Suprapubic skin (tissue), 4 donors: ENCODE data around the gene WNT7A. TPM values are rescaled to one million over a fixed set of nuclear protein-coding genes. Genes with fewer than 3 reads are reported as not detected.

Experiments used
- DNase-seq, 2 donors: peaks; one replicate each; pipeline ENCODE4 v3.0.0-alpha.2; 2019; ENCODE audit warnings: low spot score in 2 of 2
- H3K27ac ChIP-seq: fragments of 200-600 bp; sonication (generic); one replicate; pipeline ENCODE4 v1.5.1; 2019
- H3K27me3 ChIP-seq: fragments of 200-600 bp; sonication (generic); one replicate; pipeline ENCODE4 v1.5.1; 2019
- H3K36me3 ChIP-seq: fragments of 200-600 bp; sonication (generic); one replicate; pipeline ENCODE4 v1.5.1; 2019
- H3K4me1 ChIP-seq: fragments of 200-600 bp; sonication (generic); one replicate; pipeline ENCODE4 v1.5.1; 2019
- H3K4me3 ChIP-seq: fragments of 200-600 bp; sonication (generic); one replicate; pipeline ENCODE4 v1.5.1; 2019; ENCODE audit warnings: mild to moderate bottlenecking
- H3K9me3 ChIP-seq: fragments of 200-600 bp; sonication (generic); one replicate; pipeline ENCODE4 v1.5.1; 2019
- EP300 ChIP-seq: sonication (generic); formaldehyde crosslinking; IDR thresholded peaks from one replicate; pipeline ENCODE4 v1.6.1; 2017; ENCODE audit warnings: antibody characterized with exemption
- POLR2A ChIP-seq, 2 donors: fragments of 450-650 bp; IDR thresholded peaks; one replicate each; pipeline ENCODE4 v1.6.1; 2017; ENCODE audit warnings: antibody characterized with exemption in 2 of 2, mild to moderate bottlenecking in 2 of 2, moderate library complexity in 2 of 2
- POLR2AphosphoS5 ChIP-seq, 3 donors: sonication (generic); formaldehyde crosslinking; IDR thresholded peaks; one replicate each; pipeline ENCODE4 v1.6.1; 2017; ENCODE audit warnings: antibody characterized with exemption in 3 of 3
- WGBS: methylation state at CpG from one replicate; pipeline ENCODE4 v1.1.5; 2018; 5-methylcytosine and 5-hydroxymethylcytosine counted together
- total RNA-seq, 4 donors: library from RNA; depleted of rRNA; stranded (reverse); fragments of >200 nt; gene quantifications; one replicate each; pipeline ENCODE4 v1.1.0, GENCODE V29; 2016
- TF ChIP-seq, protein P1 (sequence below), 2 donors: fragments of 200-600 bp in 1 of 2; fragments of 450-650 bp in 1 of 2; sonication (generic) in 1 of 2; IDR thresholded peaks; one replicate each; pipeline ENCODE4 v1.5.1; 2016 to 2019; ENCODE audit warnings: antibody characterized with exemption in 2 of 2, mild to moderate bottlenecking in 1 of 2, moderate library complexity in 1 of 2

Gene WNT7A
- total RNA-seq, 4 donors from 2014 or later = 1.1 to 3.9 (median 1.8) TPM

DNA sequence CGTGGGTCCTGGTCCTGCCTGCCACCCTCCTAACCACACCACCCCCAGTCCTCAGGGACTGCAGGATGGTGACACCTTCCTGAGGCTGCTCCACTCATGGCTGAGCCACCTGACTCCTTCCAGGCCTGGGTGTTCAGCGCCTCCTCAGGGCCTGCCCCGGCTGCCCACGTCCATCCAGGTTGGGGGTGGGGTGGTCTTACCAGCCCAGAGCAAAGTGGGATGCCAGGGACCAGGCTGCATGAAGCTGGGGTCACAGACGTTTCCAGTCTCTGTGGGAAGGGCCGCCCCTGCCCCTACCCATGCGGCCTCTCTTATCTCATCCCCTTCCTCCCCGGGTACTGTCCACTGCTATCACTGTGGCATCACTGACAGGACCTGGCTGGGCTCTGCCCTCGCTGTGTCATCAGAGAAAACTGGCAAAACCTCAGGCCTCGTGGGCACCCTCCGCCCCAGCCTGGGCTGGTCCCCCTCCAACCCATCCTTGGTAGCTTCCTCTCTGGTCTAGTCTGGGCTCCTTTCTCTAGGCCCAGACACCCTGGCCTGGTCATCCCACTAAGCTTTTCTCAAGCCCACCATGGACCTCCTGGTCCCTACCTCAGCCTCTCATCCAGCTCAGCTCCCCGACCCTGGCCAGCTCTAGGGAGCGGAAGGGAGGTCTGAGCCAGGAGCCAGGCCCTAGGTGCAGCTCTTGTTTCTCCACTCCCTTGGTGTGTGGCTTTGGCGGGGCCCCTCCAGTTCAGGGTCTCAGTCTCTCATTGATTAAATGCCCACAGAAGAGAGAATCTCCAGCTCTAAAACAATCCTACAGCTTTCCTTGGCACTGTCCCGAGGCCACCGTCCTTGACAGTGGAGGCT lies 32.9 kb downstream of the WNT7A start:
- WGBS = 76% methylated on average over 11 of the region's 16 CpGs
- Histone ChIP-seq H3K27me3 (peaks cover 47% of the 10 kb centered on the region), H3K4me3 (no peak overlapping the region), H3K9me3 (no peaks in the 10 kb centered on the region), H3K4me1 (peaks cover 17% of the 10 kb centered on the region), H3K36me3 (no peaks in the 10 kb centered on the region), H3K27ac (no peak overlapping the region)
- TF ChIP-seq POLR2A (IDR thresholded peaks at IDR 0.05) = no peak
- TF ChIP-seq, protein P1, sequence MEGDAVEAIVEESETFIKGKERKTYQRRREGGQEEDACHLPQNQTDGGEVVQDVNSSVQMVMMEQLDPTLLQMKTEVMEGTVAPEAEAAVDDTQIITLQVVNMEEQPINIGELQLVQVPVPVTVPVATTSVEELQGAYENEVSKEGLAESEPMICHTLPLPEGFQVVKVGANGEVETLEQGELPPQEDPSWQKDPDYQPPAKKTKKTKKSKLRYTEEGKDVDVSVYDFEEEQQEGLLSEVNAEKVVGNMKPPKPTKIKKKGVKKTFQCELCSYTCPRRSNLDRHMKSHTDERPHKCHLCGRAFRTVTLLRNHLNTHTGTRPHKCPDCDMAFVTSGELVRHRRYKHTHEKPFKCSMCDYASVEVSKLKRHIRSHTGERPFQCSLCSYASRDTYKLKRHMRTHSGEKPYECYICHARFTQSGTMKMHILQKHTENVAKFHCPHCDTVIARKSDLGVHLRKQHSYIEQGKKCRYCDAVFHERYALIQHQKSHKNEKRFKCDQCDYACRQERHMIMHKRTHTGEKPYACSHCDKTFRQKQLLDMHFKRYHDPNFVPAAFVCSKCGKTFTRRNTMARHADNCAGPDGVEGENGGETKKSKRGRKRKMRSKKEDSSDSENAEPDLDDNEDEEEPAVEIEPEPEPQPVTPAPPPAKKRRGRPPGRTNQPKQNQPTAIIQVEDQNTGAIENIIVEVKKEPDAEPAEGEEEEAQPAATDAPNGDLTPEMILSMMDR (IDR thresholded peaks at IDR 0.05) = no peak
- TF ChIP-seq POLR2AphosphoS5 (IDR thresholded peaks at IDR 0.05) = no peak
- no peak for TF ChIP-seq EP300
- DNase-seq = no peak

DNA sequence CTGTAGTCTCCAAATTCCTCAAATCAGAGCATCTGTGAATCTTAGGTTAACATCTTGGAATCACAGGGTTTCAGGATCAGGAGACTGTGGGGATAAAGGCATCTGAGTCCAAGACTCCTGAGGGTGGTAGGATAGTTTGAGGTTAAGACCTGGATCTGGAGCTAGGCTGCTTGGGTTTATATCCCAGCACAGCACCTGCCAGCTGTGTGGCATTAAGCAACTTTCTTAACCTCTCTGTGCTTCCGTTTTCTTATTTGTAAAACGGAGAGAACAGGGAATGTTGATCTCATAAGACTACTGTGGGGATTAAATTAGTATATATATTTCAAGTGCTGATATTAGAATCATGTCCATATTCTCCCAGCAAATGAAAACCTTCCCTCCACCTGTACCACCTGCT lies 33.6 kb downstream of the WNT7A start:
- H3K27ac ChIP-seq = no peak overlapping the region
- H3K9me3 ChIP-seq = no peaks in the 10 kb centered on the region
- no peaks in the 10 kb centered on the region for H3K36me3 ChIP-seq
- DNase-seq = no peak
- H3K4me3 ChIP-seq = no peak overlapping the region
- TF ChIP-seq EP300 = no peak
- TF ChIP-seq, protein P1 (IDR thresholded peaks at IDR 0.05) = no peak
- TF ChIP-seq POLR2A (IDR thresholded peaks at IDR 0.05) = no peak
- no peak for TF ChIP-seq POLR2AphosphoS5 (IDR thresholded peaks at IDR 0.05)
- 88% methylated on average over 2 of the region's 2 CpGs for WGBS
- H3K27me3 ChIP-seq = peaks cover 48% of the 10 kb centered on the region
- H3K4me1 ChIP-seq = peaks cover 10% of the 10 kb centered on the region

DNA sequence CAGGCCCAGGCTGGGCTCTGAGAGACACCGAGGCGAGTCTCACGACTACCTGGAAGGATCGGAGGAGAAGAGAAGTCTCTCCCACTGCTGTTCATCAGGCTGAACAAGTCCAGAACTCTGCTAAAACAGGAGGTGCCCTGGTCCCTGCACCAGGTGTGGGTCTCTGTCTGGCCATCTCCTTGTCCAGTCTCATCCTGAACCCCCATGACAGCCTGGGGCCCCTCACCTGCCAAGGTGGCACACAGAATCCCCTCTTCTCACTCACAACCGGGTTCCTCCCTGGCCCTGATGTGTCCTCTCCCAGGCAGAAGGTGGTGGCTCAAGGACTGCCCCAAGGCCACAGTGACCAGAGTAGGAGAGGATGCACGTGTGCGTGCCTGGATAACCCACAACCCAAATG lies 34.1 kb downstream of the WNT7A start:
- DNase-seq = no peak
- TF ChIP-seq POLR2AphosphoS5 (IDR thresholded peaks at IDR 0.05) = no peak
- no peak for TF ChIP-seq EP300
- no peak for TF ChIP-seq POLR2A (IDR thresholded peaks at IDR 0.05)
- TF ChIP-seq, protein P1 (IDR thresholded peaks at IDR 0.05) = no peak
- Histone ChIP-seq H3K9me3 (no peaks in the 10 kb centered on the region), H3K27me3 (peaks cover 46% of the 10 kb centered on the region), H3K4me1 (peaks cover 9% of the 10 kb centered on the region), H3K27ac (no peak overlapping the region), H3K4me3 (no peak overlapping the region), H3K36me3 (no peaks in the 10 kb centered on the region)
- WGBS = 95% methylated on average over 6 of the region's 7 CpGs

DNA sequence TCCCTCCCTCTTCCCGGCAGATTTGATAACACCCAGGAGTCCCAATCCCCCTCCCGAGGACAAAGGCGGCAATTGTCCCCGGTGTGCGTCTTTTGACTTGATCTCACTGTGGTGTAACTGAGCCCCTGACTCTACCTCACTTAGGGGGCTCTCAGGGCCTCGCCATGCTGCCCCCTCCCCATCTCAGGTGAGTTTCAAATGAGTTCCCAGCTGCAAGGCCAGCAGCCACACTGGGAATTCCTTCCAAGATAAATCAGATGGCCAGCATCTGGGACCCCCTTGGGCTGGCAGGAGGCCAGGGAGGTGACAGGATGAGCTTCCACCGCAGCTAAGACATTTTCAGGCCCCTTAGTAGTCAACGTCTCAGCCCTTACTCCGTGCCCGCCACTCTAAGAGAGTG lies 35.0 kb downstream of the WNT7A start:
- Histone ChIP-seq H3K36me3 (no peaks in the 10 kb centered on the region), H3K4me1 (peaks cover under 1% of the 10 kb centered on the region), H3K27me3 (peaks cover 37% of the 10 kb centered on the region), H3K9me3 (no peaks in the 10 kb centered on the region), H3K4me3 (no peak overlapping the region), H3K27ac (no peak overlapping the region)
- no peak for DNase-seq
- WGBS = 73% methylated on average over 10 of the region's 10 CpGs
- TF ChIP-seq POLR2AphosphoS5 (IDR thresholded peaks at IDR 0.05) (no peak), POLR2A (IDR thresholded peaks at IDR 0.05) (no peak), EP300 (no peak)
- TF ChIP-seq, protein P1 (IDR thresholded peaks at IDR 0.05) = no peak

GRCh38 chr3:13844286-13844685 lies 35.6 kb downstream of the WNT7A start:
- WGBS = 84% methylated on average over 5 of the region's 5 CpGs
- H3K9me3 ChIP-seq = no peaks in the 10 kb centered on the region
- no peak overlapping the region for H3K4me3 ChIP-seq
- no peak for DNase-seq
- TF ChIP-seq POLR2AphosphoS5 (IDR thresholded peaks at IDR 0.05) (no peak), EP300 (no peak)
- H3K27me3 ChIP-seq = peaks cover 36% of the 10 kb centered on the region
- H3K27ac ChIP-seq = no peak overlapping the region
- H3K4me1 ChIP-seq = no peaks in the 10 kb centered on the region
- H3K36me3 ChIP-seq = no peaks in the 10 kb centered on the region
